Measurements from ENCODE around the gene AGMO.

AGMO gene

DNA sequence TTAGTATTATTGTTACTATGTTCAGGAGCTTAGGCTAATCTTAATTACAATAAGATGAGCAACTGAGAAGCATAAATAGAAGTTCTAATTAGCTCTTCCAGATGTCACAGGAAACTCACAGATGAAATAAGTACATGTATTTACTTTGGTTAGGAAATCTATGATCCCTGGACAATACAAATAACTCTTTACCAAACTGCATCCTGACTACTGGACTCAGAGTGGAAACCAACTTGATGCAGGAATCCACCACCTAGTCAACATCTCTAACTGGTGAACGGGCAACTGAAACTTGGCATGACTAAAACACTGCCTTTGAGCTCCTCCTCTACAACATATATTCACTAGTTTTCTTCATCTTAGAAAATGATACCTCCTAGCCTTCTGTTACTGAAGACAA, 193.2 kb downstream of the AGMO start:
- Histone ChIP-seq H4K20me1 (ENCODE audit: control insufficient read depth, insufficient read depth, low read depth, low read length) (no peaks in the 10 kb centered on the region), H3K4me1 (ENCODE audit: control insufficient read depth, low read length) (no peaks in the 10 kb centered on the region), H3K27me3 (ENCODE audit: control insufficient read depth, low read length) (no peaks in the 10 kb centered on the region), H3K9me2 (replicated peaks; ENCODE audit: control insufficient read depth, low read length) (no peaks in the 10 kb centered on the region), H3F3A (ENCODE audit: control insufficient read depth, insufficient read depth) (no peaks in the 10 kb centered on the region), H3K4me3 (ENCODE audit: low read length) (no peak overlapping the region), H3K4me2 (ENCODE audit: low read length) (no peak overlapping the region), H3K36me3 (ENCODE audit: control insufficient read depth, low read length) (no peaks in the 10 kb centered on the region), H3K9me3 (ENCODE audit: control insufficient read depth, insufficient read depth, low read length) (no peaks in the 10 kb centered on the region), H3K27ac (ENCODE audit: low read depth, low read length) (no peak overlapping the region), H3K79me2 (ENCODE audit: control insufficient read depth, low read length) (no peaks in the 10 kb centered on the region)
- TF ChIP-seq, protein P1, sequence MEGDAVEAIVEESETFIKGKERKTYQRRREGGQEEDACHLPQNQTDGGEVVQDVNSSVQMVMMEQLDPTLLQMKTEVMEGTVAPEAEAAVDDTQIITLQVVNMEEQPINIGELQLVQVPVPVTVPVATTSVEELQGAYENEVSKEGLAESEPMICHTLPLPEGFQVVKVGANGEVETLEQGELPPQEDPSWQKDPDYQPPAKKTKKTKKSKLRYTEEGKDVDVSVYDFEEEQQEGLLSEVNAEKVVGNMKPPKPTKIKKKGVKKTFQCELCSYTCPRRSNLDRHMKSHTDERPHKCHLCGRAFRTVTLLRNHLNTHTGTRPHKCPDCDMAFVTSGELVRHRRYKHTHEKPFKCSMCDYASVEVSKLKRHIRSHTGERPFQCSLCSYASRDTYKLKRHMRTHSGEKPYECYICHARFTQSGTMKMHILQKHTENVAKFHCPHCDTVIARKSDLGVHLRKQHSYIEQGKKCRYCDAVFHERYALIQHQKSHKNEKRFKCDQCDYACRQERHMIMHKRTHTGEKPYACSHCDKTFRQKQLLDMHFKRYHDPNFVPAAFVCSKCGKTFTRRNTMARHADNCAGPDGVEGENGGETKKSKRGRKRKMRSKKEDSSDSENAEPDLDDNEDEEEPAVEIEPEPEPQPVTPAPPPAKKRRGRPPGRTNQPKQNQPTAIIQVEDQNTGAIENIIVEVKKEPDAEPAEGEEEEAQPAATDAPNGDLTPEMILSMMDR (IDR thresholded peaks at IDR 0.05; ENCODE audit: low read depth, low read length, poor library complexity, severe bottlenecking): no peak
- no peak for TF ChIP-seq EZH2phosphoT487 (IDR thresholded peaks at IDR 0.05; ENCODE audit: borderline replicate concordance, low read length)

DNA sequence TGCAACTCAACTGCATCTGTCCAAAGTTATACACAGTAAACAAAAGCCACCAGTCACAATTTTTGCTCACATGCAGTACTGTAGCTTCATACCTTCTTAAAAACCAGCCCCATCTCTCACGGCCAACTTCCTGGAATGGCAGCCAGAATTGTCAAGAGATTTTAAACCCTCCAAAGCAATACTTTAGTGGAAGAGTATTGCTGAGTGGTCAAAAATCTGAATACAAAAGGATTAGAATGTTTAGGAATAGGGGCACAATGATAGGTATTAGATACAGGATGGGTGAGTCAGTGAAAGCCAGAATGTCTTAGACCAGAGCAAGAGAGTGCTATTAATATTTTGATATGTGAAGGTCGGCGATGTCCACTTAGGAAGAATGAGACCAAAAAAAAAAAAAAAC, 193.9 kb downstream of the AGMO start:
- no peak for TF ChIP-seq EZH2phosphoT487 (IDR thresholded peaks at IDR 0.05; ENCODE audit: borderline replicate concordance, low read length)
- TF ChIP-seq, protein P1 (IDR thresholded peaks at IDR 0.05; ENCODE audit: low read depth, low read length, poor library complexity, severe bottlenecking): no peak
- no peak overlapping the region for H3K4me2 ChIP-seq (ENCODE audit: low read length)

DNA sequence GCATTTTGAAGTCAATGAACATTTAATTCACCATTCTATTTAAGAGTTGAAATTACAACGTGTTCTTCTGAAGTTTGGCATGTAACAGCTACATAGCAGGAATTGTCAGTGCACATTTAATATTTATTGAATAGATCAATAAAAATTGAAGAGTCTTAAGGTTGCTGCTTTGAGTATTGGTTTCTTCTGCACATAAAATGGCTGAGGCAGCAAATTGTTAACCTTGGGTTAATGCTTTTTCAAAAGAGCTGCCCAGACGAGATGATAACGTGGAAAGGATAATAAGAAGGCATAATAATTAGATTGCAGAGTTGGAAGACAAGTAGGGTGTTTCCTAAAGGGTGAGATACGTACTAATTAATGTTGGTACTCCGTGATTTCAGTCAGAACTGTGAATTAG, 203.7 kb downstream of the AGMO start:
- H3K4me3 ChIP-seq (ENCODE audit: low read length): no peak overlapping the region
- H3K27me3 ChIP-seq (ENCODE audit: control insufficient read depth, low read length): no peaks in the 10 kb centered on the region
- H3K27ac ChIP-seq (ENCODE audit: low read depth, low read length): no peak overlapping the region
- H3F3A ChIP-seq (ENCODE audit: control insufficient read depth, insufficient read depth): no peaks in the 10 kb centered on the region
- TF ChIP-seq, protein P1 (IDR thresholded peaks at IDR 0.05; ENCODE audit: low read depth, low read length, poor library complexity, severe bottlenecking): no peak
- TF ChIP-seq EZH2phosphoT487 (IDR thresholded peaks at IDR 0.05; ENCODE audit: borderline replicate concordance, low read length): no peak
- H3K9me3 ChIP-seq (ENCODE audit: control insufficient read depth, insufficient read depth, low read length): no peaks in the 10 kb centered on the region
- H3K79me2 ChIP-seq (ENCODE audit: control insufficient read depth, low read length): no peaks in the 10 kb centered on the region
- no peaks in the 10 kb centered on the region for H4K20me1 ChIP-seq (ENCODE audit: control insufficient read depth, insufficient read depth, low read depth, low read length)
- H3K4me2 ChIP-seq (ENCODE audit: low read length): no peak overlapping the region
- no peaks in the 10 kb centered on the region for H3K9me2 ChIP-seq (replicated peaks; ENCODE audit: control insufficient read depth, low read length)
- no peaks in the 10 kb centered on the region for H3K36me3 ChIP-seq (ENCODE audit: control insufficient read depth, low read length)
- H3K4me1 ChIP-seq (ENCODE audit: control insufficient read depth, low read length): no peaks in the 10 kb centered on the region

More for the DNA sequence above, 193.9 kb downstream of the AGMO start:
- Histone ChIP-seq H3K4me1 (ENCODE audit: control insufficient read depth, low read length) (no peaks in the 10 kb centered on the region), H3F3A (ENCODE audit: control insufficient read depth, insufficient read depth) (no peaks in the 10 kb centered on the region), H3K4me3 (ENCODE audit: low read length) (no peak overlapping the region), H3K9me2 (replicated peaks; ENCODE audit: control insufficient read depth, low read length) (no peaks in the 10 kb centered on the region), H3K27ac (ENCODE audit: low read depth, low read length) (no peak overlapping the region), H3K36me3 (ENCODE audit: control insufficient read depth, low read length) (no peaks in the 10 kb centered on the region), H4K20me1 (ENCODE audit: control insufficient read depth, insufficient read depth, low read depth, low read length) (no peaks in the 10 kb centered on the region), H3K27me3 (ENCODE audit: control insufficient read depth, low read length) (no peaks in the 10 kb centered on the region), H3K9me3 (ENCODE audit: control insufficient read depth, insufficient read depth, low read length) (no peaks in the 10 kb centered on the region), H3K79me2 (ENCODE audit: control insufficient read depth, low read length) (no peaks in the 10 kb centered on the region)
